Measurements from ENCODE around the gene LRRC56.

LRRC56 gene

DNA sequence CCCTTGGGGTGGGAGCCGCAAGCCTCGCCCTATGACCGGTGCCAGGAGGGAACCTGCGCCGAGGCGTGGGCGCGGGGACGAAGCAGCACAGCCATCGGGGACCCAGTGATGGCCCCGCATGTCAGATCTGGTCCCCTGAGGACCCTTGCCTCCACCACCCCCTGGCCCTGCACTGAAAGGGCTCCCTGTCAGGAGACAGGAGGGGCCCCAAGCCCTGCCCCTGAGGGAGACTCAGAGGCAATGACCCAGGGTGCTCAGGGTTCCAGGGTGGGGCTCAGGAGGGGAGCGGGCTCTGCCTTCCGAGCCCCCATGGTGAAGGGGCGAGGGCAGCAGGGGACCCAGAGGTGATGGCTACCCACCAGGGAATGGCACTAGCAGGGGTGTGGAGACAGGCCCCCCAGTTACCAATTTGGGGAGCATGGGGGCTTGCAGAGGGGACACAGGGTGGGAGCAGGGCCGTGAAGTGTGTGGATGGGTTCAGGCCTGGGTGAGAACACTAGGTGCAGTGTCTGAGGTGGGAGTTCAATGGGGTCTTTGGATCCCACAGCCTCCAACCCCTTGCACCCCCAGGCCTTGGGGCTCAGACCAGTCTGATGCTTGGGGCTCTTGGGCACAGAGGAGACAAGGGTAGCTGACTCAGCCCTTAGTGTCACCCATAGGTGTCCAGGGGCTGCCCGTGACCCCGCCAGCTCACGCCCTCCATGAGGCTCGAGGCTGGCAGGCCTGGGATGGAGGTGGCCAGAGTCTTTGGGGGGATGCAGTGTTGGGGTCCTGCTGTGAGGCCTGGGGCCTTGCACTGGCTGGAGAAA lies 499 bp downstream of the LRRC56 start:
- DNase-seq = no peak

DNA sequence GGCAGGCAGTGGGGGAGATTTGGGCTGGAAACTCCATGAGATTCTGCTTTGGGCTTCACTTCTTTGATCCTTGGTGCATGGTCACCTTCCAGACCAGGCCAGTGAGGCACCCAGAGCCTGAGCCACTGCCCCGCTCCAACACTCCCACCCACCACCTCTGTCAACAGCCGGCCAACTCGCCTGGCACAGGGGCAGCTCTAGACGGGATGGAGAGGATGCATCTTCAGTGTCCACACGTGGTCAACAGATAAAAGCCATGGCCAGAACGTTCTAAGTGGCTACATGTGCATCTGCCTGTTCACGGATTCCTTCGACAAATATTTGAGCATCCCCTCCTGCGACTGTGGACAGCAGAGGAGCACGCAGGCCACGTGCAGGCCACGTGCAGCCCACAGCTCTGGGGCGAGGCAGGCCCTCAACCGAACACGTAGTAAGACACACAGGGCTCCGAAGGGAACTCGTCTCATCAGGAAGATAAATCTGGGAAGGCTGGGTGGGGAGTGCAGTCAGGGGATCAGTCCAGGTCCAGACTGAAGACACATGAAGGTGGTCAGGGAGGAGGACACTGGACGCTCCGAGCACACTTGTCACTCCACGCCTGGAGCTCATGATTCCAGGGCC lies 1.2 kb downstream of the LRRC56 start:
- DNase-seq = no peak

DNA sequence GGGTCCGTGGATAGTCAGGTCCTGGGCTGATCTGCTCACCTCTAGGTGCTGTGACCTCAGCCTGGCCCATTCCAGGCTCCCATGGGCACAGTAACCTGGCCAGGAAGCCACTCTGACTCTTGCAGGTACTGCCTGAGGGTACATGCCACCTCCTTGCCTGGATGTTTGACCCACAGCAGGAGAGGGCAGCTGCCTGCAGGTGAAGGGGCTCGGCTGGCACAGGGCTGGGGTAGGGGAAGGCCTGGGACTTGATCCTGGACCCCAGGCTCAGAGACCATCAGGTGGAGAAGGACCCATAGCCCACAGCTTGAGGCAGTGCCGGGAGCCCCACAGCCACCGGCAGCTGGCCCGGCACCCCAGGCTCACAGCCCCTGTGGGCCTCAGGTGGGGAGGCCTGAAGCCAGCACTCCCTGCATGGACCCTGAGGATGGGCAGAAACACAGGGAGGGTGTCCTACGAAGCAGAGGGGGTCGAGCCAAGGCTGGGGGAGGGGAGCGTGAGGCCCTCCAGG lies 2.7 kb downstream of the LRRC56 start:
- DNase-seq = no peak

DNA sequence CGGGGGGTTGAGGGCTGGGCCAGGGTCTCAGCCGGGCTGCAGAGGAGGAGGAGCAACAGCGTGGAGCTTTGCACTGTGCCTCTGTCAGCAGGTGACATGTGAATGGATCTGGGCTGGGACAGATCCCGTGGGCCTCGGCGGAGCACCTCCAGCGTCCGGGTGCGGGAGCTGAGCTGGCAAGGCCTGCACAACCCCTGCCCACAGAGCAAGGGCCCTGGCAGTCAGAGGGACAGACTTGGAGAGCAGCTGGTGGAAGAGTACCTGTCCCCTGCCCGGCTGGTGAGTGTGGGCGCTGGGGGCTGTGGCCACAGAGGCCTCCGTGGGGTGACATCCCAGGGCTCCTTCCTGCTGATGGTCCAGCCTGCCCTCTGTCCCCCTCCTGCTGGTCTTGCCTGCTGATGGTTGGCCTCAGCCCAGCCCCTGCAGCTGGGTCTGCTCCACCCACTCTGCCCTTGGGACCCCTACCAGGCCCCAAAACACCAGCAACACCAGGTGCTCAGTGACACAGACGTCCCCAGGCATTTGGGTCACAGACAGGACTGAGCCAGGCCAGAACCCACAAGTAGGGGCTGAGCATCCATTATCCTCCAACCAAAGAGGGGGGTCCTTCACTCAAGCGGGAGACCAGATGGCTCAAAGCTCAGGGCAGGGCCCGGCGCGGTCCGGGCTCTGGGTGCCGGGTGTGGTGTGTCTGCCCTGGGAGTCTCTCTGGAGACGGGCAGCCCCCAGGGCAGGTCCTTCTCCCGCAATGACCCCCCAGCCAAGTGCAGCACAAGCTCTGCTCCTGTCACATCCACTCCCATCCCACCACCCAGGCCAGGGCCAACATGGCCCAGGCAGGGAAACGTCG lies 3.5 kb downstream of the LRRC56 start:
- DNase-seq = no peak

DNA sequence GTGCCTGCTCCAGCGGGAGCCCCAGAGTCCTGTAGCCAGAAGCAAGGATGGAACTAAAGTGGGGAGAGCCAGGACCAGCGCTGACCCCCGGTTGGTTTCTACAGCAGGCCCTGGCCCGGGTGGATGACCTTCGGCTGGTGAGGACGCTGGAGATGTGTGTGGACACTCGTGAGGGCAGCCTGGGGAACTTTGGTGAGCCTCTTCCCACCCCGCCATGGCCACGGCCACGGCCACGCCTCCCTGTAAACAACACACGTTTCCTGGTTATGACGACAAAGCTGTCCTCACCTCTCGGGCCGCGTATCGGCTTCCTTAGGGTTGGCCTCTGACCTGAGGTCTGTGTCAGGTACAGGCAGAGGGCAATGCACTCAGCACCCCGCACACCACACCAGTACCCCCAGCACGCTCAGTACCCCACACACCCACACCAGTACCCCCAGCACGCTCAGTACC lies 4.1 kb downstream of the LRRC56 start:
- no peak for DNase-seq

DNA sequence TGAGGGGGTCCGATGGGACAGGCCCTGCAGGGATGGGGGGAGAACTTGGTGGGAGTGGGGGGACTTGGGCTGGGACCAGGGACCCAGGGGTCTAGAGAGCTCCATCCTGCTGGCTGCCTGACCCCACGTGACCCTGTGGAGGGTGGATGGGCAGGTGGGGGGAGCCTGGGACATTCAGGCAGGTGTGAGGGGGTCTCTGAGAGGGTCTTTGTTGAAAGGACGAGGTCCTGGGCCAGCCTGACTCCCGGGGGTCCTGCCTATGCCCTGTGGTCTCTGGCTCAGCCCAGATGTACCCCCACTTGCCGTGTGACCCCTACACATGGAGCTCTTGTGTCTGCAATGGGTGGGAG lies 7.5 kb downstream of the LRRC56 start:
- DNase-seq = no peak

DNA sequence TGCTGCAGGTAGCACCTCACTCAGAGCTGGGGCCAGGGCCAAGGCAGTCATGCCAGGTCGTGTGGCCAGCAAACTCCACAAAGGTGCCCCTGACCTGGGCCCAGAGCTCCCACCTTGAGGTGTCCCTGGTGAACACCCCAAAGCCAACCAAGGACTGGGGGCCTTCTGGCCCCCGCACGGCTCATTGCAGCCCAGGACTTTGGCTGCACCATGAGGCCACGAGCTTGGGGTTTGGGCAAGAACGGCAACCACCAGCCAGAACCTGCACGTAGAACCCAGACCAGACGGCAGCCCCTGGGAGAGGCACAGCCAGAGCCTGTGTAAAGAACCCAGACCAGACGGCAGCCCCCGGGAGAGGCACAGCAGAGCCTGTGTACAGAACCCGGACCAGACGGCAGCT lies 7.8 kb downstream of the LRRC56 start:
- DNase-seq = no peak

DNA sequence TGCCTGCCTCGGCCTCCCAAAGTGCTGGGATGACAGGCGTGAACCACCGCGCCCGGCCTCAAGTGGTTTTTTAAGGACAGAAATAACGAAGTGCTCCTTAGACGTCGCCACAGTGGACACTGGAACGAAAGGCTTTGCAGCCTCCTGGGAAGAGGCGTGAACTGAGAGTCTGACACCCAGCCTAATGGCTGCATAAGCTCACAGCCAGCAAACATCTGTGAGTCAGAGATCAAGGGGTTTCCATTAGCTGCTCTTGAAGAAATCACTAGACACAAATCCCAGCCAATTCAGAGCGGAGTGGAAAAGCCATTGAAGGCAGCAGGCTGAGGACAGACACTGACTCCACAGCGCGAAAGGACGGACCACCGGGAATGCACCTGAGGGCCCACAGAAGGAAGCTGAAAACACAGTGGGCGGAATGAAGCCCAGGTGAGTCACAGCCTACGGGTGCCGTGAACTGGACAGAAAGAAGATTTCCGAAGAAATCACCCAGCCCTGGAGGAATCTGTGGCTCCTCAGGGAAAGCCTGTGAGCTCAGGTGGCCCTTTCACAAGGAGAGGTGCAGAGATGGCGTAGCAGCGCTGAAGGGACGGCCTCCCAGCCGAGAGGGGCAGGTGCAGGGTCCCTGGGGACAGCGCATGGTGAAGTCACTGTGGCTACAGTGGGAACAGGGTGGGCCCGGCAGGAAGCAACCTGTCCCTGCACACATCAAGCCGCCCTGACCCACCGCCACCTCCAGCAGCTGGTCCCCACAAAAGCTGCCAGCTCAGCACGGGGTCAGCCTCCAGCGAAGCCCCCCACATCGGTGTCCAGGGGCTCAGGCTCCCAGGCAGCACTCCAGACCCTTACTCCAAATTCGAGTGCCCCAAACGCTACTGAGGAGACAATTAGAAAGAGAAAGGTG lies 11.6 kb downstream of the LRRC56 start:
- DNase-seq = no peak

DNA sequence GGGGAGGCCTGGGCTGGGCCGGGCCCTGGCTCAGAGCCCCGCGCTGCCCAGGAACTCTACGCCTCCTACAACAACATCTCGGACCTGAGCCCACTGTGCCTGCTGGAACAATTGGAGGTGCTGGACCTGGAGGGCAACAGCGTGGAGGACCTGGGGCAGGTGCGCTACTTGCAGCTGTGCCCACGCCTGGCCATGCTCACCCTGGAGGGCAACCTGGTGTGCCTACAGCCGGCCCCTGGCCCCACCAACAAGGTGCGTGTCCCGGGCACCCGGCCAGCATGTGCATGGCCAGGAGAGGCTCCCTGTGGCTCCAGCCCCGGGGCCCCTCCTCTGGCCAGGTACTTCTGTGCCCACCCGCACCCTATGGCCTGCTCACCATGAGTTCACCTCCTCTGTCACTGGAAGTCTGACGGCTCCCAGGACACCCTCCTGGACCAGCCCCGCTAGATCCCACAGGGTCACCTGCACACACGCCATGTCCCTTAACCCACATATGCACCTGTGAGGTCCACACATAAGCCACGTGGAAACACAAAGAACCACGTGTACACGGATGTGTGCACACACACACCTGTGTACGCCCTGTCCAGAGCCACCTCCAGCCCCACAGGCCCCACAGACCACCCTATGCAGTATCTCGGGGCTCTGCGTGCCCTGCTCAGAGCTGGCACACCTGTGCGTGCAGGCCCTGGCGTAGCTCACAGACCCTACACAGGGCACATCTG lies 12.9 kb downstream of the LRRC56 start:
- DNase-seq = no peak

DNA sequence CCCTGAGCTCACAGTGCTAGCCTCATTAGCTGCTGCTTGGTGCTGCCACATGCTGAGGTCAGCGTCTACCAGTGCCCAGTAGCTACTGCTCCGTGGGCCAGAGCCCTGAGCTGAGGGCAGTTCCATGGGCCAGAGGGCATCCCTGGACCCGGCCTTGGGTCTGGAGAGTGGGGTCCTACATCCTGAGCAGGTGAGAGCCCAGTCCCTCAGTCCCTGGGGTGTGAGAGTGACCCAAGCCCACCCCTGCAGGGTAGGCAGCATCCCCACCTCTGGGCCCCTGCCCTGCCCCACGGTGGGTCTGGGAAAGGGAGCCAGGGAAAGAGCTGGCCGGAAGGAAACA lies 13.4 kb downstream of the LRRC56 start:
- no peak for DNase-seq

DNA sequence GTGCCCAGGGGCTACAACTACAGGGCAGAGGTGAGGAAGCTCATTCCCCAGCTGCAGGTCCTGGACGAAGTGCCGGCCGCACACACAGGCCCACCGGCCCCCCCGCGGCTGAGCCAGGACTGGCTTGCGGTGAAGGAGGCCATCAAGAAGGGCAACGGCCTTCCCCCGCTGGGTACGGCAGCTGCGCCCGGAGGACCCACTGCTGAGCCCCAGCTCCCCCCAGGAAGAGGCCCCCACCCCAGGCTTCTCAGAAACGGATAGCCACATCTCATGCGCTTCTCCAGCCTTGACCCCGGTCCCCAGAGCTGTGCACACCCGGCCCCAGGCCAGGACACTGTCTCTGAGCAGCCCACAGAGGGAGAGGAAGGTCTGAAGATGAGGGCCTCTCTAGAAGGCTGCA lies 13.8 kb downstream of the LRRC56 start:
- no peak for DNase-seq

DNA sequence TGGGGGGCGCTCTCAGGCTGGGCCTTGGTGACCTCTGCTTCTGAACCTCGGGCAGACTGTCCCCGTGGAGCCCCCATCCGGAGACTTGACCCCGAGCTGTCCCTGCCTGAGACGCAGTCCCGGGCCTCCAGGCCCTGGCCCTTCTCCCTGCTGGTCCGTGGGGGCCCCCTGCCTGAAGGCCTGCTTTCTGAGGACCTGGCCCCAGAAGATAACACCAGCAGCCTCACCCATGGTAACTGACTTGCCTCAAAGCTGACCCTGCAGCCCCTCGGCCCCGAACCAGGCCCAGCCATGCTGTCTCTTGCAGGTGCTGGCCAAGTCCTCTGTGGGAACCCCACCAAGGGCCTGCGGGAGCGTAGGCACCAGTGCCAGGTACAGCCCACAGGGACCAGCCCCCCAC lies 14.3 kb downstream of the LRRC56 start:
- no peak for DNase-seq

DNA sequence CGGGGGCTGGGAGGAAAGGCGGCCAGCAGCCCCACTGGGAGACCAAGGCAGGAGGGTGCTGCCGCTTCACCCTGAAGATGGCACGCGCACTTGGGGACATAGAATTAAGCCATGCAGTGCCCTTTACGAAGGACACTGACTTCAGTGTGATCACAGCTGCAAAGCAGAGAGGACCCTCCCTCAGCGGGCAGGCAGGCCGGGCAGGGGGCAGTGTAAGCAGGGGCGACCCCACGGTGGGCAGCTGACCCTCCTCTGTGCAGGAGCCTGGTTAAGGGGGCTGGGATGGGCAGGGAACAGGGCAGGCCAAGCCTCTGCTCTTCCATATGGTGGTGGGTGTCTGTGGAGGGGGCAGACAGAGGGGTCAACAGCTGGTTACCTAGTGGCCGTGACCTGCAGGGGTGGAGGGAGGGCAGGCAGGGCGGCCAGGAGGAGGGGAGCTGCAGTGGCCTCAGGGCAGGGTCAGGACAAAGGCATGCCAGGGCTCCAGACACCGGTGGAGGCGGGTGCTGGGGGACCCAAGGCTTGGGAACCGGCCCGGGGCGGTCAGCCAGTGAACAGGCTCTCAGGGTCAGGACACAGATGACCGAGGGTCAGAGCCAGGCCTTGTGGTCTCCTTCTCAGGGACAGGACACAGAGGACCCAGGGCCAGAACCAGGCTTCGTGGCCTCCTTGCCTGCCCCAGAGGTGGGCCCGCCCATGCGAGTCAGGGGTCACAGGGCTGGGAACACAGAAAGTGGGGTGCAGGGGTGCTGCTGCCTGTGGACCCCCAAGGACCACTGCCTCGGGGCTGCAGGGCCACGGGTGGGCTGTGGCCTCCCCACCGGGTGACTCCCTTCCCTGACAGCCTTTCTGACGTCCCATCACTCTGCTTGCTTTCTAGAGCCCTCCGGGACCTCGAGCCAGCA lies 16.0 kb downstream of the LRRC56 start:
- no peak for DNase-seq

DNA sequence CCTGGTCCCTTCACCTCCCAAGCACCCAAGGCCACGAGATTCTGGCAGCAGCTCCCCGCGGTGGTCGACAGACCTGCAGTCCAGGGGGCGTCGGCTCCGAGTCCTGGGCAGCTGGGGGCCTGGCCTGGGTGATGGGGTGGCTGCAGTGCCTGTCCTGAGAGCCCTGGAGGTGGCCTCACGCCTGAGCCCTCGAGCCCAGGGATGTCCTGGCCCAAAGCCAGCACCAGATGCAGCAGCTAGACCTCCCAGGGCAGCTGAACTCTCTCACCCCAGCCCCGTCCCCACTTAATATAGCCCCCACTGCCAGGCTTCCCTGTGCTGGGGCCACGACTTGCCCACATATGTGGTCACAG lies 16.6 kb downstream of the LRRC56 start:
- no peak for DNase-seq

DNA sequence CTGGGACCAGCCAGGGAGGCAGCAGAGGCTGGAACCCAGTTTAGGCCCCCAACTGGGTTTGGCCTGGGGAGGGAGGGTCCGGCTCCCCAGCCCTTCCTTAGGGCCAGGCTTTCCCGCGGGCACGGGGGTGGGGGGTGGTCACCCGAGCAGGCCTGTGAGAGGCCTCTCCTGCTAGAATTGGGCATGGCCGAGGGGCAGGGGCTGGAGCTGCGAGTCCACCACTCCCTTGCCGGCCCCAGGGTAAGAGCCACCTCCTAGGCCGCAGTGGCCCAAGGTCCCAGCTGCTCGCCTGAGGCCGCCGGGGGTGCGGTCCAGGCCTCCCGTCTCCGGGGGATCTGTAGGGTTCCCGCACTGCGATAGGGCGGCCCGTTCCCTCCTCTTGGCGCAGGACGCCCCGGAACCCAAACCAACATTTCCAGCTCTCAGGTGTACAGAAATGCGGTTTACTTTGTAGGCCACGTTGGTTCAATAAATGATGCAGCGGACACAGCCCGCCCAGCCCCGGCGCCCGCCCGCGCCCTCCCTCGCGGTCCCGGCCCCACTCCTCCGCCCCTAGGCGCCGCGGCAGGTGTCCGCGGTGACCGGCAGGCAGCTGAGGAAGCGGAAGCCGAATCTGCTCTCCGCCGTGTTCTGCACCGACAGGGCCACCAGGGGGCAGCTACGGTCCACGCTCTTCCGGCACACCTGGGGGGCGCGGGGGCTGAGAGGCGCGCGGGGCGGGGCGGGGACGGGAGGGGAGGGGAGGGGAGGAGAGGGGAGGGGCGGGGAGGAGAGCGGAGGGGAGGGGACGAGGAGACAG lies 17.3 kb downstream of the LRRC56 start:
- peak in 12 of 51 donors; percentile 7 to 44 (median 22) for DNase-seq

DNA sequence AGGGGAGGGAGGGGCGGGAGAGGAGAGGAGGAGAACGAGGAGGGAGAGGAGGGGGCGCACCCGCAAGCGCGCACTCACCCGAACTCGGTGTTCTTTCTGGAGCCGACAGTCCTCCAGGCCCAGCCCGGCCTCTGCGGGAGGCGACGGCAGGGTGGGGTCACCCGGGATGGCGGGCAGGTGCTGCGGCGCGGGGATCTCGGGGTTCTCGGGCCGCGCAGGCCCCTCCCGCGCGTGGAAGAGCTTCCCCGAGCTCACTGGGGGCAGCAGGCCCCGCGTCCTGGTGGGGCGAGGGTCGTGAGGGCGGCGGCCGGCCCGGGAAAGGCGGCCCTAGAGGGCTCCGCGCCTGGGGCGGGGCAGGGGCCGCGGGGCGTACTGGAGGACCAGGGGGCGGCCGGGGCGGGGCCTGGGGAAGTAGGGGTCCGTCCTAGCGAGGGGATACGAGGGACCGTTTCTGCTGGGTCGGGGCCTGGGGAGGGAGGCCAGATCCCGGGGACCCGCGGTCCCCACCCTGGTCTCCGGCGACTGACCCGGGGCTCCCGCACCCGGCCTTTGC lies 18.0 kb downstream of the LRRC56 start:
- no peak for DNase-seq

DNA sequence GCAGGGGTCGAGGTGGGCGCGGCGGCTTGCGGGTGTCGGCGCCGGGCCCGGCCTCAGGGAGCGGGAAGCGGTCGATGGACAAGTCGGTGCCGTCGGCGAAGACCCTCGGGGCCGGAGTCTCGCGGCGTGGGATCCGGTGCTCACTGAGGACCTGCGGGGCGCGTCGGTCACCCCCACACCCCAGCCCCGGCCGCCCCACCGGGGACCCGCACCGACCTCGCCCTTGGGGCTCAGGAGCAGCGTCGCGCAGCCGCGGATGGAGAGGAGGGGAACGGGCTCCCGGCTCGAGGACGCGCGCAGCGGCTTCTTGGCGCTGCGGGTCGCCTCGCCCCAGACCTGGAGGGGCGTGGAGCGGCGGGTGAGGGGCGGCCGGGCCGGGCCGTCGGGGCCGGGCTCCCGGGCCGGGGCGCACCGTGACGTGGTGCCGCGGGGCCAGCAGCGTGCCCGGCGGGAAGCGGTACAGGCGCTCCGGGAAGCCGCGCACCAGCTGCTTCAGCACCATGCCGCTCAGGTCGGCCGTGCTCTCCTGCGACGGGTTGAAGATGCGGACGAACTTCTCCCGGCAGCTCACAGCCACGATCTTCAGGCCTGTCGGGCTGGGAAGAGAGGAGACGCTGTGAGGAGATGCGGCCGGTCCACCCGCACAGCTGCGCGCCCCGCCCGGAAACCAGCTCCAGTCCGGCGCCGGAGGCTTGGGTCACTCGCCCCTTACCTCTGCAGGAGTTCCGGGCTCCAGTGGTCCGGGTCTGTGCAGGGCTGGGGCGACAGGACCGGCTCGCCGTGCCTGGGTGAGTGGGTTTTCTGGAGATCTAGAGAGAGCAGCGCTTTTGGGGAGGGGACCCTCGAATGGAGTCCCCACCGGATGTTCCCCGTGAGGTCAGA lies 18.7 kb downstream of the LRRC56 start:
- DNase-seq = no peak
